ENCODE measurements around the gene PSMB10.
"Not testable (repeated sequence)": the region's sequence is repeated elsewhere in the genome, so short reads cannot be mapped to it uniquely, and the experiment has no call there.

The PSMB10 gene

GRCh38 chr16:67936124-67936879, at the start of gene PSMB10:
PSMB10 (minus strand) TSS chr16:67936850; CDS start chr16:67936749, 101 bp downstream.
- no peak for DNase-seq

- no peak for DNase-seq
These were observed 45.5 kb upstream of the PSMB10 start for GRCh38 chr16:67982011-67982696.

GRCh38 chr16:67979955-67980678, 43.5 kb upstream of the PSMB10 start, which contains the start of gene DPEP3:
DPEP3 (minus strand) TSS chr16:67980499; CDS start chr16:67980380, 119 bp downstream.
- DNase-seq = no peak

GRCh38 chr16:67977469-67978227, 41.0 kb upstream of the PSMB10 start:
- DNase-seq = no peak

GRCh38 chr16:67977005-67977404, 40.4 kb upstream of the PSMB10 start:
- no peak for DNase-seq

- DNase-seq = no peak
These were observed 39.6 kb upstream of the PSMB10 start for GRCh38 chr16:67976205-67976604.

GRCh38 chr16:67975321-67976105, 38.9 kb upstream of the PSMB10 start:
- DNase-seq = no peak

GRCh38 chr16:67972285-67972684, 35.6 kb upstream of the PSMB10 start:
- DNase-seq = not testable (repeated sequence)

GRCh38 chr16:67971111-67971510, 34.5 kb upstream of the PSMB10 start:
- no peak for DNase-seq

GRCh38 chr16:67969254-67970039, 32.8 kb upstream of the PSMB10 start:
- DNase-seq = no peak

GRCh38 chr16:67968400-67969253, 32.0 kb upstream of the PSMB10 start, which contains the start of gene SLC12A4:
SLC12A4 (minus strand) TSS chr16:67968637; CDS start chr16:67968553, 84 bp downstream.
- peak; percentile 95 for DNase-seq

- DNase-seq = peak; percentile 78
These were observed 31.3 kb upstream of the PSMB10 start for GRCh38 chr16:67967958-67968399.

GRCh38 chr16:67967183-67967957, 30.7 kb upstream of the PSMB10 start:
- no peak for DNase-seq

- no peak for DNase-seq
These were observed 30.0 kb upstream of the PSMB10 start for GRCh38 chr16:67966549-67967182.

- DNase-seq = no peak
These were observed 29.3 kb upstream of the PSMB10 start for GRCh38 chr16:67965668-67966548.

GRCh38 chr16:67964477-67965131, 28.0 kb upstream of the PSMB10 start:
- DNase-seq = no peak
